Activated CD4-positive, CD25-positive, alpha-beta regulatory T cell treated with anti-CD3 and anti-CD28 coated beads, Interleukin-2, amount 50 U/mL, for 24 hours (primary cell): ENCODE results near the gene AXDND1.
"Not testable (repeated sequence)": the region's sequence is repeated elsewhere in the genome, so short reads cannot be mapped to it uniquely, and the experiment has no call there.

Experiments
- ATAC-seq, 2 donors: fragments of 150-1000 bp; cut with Tn5 transposase; one replicate each; pipeline ENCODE4 v1.10.0; 2021; ENCODE audit warnings: mild to moderate bottlenecking in 1 of 2, moderate library complexity in 1 of 2

AXDND1 gene

GRCh38 chr1:179474713-179475112 lies 108.9 kb downstream of the AXDND1 start:
- no peak for ATAC-seq

GRCh38 chr1:179476484-179476883 lies 110.7 kb downstream of the AXDND1 start:
- ATAC-seq = no peak

DNA sequence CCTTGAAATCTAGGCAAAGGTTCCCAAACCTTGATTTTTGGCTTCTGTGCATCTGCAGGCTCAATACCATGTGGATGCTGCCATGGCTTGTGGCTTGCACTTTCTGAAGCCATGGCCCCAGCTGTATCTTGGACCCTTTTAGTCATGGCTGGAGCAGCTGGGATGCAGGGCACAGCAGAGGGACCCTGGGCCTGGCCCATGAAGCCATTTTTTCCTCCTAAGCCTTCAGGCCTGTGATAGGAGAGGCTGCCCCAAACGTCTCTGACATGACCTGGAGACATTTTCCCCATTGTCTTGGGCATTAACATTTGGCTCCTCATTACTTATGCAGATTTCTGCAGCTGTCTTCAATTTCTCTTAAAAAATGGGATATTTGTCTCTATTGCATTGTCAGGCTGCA lies 112.6 kb downstream of the AXDND1 start:
- ATAC-seq = no peak

DNA sequence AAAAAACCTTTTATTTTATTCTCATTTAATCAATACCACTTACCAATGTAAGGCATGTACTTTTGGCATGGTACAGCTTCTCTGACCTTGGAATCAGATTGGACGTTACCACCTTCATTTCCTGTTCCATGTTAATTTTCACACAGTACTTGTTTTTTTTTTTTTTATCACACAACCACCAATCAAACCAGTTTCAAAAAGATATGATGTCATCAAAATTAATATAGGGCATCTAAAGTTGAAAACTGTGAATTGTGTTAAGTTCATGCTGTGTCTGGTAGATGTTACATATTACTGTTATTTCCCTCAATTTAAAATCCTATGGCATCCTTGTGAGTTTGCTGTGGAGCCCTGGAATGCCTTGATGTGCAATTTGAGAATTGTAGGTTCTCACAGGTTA lies 124.8 kb downstream of the AXDND1 start:
- no peak for ATAC-seq

DNA sequence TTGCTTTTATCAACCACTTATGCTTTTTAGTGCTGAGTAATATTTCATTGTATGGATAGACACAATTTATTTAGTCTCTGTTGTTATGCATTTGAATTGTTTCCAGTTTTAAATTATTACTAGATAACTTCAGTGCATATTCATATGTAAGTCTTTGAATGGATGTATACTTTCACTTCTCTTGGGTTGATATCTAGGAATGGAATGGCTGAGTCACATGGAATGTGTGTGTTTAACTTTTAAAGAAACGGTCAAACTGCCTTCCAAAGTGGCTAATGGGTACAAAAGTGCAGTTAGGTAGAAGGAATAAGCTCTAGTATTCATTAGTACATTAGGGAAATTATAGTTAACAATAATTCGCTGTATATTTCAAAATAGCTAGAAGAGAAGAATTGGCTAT lies 127.6 kb downstream of the AXDND1 start:
- ATAC-seq = no peak

DNA sequence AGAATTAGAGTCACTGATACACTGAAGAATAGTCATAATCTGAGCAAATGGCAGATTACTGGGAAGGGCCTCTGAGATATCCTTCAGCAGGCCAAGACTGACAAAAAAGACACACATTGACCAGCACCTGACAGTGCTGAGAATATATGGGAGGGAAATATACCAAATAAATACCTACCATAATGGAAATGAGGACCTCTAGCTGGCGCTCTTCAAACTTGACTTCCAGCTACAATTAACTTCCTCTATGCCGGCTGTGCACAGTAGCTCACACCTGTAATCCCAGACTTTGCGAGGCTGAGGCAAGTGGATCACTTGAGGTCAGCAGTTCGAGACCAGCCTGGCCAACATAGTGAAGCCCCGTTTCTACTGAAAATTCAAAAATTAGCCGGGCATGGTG lies 140.4 kb downstream of the AXDND1 start:
- ATAC-seq = no peak

DNA sequence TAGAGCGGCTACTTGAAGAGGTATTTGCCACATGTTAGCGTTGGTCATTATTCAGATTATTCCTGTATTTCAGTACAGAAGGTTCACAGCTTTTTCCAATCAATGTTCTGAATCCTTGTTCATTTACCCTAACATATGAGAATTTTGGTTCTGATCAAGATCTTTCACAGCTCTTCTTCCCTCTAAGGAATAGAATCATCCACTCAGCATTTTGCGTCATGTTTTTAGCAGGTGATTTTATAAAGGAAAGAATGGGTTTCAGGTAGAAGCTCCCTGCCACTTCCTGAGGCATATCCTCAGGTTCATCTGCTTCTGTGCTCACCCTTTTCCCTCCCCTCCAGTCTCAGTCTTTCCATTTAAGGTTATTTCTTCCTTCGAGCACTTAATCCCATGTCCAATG lies 143.6 kb downstream of the AXDND1 start:
- no peak for ATAC-seq

DNA sequence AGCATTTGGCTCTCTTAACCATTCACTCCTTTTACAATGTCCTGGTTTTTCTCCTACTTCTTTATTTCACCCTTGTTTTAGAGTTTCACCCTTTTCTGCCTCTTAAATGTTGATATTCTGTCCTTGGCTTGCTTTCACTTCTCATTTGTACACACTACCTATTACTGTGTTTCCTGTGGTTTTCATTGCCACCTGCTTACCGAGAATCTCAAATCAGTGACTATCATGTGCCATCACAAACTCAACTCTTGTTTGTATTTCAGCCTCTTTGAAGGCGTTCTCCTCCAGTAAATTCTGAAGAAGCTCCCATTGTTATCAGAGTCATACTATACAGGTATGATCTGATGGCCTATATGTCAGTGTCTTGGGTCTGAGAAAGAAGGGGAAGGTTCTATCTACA lies 144.3 kb downstream of the AXDND1 start:
- ATAC-seq = no peak

DNA sequence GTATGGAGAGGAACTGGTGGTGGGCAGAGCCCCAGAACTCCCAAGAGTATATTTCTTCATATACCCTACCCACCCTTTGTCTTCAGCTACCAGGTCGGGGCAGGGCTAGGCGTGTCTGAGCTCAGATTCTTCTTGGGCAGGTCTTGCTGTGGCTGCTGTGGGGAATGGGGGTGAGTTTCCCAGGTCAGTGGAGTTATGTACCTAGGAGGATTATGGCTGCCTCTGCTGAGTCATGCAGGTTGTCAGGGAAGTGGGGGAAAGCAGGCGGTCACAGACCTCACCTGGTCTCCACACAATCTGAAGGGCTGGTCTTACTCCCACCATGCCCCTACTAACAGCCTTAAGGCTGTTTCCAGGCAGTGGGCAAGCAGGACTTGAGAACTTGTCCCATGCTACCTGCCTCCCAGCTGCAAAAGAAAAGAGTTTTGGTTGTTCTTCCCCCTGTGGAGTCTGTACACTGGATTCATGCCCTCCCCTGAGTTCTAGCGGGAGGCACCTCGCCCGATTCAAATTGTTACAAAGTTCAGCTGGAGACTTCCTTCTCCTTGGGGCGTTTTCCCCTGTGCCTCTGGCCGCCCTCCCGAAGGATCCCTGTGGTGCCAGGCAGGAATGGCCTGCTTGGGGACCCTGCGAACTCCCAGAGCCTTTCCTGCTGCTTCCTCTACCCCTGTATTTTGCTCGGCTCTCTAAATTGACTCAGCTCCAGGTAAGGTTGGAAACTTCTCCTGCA lies 151.4 kb downstream of the AXDND1 start:
- ATAC-seq = no peak

- ATAC-seq = not testable (repeated sequence)
These were observed 152.8 kb downstream of the AXDND1 start for GRCh38 chr1:179518544-179518943.

DNA sequence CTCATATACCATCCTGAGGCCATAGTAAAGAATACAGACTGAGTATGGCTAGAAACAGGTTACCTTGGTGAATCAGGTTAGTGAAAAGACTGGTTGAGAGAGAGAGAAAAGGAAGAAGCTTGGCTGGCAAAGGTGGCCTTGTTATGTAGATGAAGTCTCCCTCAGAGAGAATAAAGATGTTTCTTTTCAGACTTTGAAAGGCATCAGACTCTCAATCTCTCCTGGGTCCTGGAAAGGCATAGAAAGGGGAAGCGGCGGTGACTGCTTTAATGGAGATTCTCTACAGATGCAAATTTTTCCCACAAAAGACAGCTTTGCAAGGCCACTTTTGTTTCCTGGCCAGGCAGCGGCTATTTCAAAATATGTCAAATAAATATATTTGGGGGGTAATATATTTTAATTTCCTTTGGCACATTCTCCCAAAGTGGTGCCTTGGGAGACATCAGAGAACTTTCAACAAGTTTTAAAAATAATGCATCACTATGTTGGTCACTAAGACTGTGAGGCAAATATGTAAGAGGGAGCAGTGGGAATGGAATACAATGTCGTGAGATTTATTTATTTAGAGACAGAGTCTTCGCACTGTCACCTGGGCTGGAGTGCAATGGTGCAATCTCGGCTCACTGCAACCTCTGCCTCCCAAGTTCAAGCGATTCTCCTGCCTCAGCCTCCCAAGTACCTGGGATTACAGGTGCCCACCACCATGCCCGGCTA lies 163.9 kb downstream of the AXDND1 start:
- no peak for ATAC-seq

- ATAC-seq = no peak
These were observed 164.6 kb downstream of the AXDND1 start for GRCh38 chr1:179530352-179530751.

DNA sequence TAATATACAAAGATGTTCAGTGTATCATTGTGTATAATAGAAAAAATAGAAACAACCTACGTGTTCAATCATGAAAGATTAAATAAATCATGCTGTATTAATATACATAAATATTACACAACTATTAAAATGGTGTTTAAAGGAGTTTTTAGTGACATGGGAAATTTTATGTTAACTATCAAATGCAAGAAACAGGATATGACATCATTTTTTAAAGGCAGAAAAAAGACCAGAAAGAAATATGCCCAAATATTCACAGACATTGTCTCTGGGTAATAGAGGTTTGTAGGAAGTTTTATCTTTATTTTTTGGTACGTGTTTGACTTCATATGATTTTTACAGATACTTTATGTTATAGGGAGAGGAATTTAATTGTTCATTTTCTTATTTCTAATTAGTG lies 176.0 kb downstream of the AXDND1 start:
- ATAC-seq = no peak

- no peak for ATAC-seq
These were observed 179.6 kb downstream of the AXDND1 start for GRCh38 chr1:179545321-179545720.

- ATAC-seq = no peak
These were observed 181.3 kb downstream of the AXDND1 start for GRCh38 chr1:179547021-179547535.

DNA sequence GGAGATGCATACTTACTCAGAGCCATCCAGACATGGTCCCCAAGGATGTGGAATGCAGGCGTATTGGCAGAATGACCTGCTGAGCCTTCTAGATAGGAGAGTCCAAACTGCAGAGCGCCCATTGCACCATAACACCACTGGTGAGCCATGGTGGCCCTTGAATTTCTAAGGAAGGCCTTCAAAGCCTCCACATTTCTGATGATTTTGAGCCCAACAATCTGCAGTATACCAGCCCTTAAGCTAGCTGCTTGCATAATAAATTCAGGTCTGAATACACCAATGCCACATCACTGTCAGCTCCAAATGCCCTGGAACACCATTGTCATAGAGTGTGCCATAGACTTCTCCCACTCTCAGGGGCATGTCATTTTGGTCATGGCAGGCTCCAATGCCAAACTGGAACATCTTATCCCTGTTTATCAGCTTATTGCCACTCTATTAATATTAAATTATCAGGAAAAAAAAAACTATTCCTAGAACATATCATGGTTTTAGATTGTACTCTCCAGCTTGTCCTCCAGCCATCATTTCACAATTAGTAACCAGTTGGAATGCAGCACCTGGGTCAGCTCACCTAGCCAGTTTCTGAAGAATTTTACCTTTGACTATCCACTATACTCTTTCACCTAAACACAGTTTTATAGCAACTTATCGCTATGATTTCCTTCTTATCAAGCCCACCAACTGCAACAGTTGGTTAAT lies 183.0 kb downstream of the AXDND1 start:
- no peak for ATAC-seq

DNA sequence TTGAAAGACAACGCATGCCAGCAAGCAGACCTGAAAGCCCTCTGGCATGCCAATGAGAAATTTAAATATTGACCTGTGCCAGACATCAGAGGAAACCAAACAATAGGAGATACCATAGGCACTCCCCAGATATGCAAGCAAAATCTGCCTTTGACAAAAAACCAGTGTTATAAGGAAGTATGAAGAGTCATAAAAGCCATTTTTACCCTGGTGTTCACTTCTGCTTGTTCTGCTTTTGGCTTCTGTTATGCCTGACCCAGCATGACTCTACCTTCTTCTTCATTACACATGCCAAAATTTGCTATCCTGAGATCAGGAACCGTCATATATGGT lies 183.6 kb downstream of the AXDND1 start:
- no peak for ATAC-seq

DNA sequence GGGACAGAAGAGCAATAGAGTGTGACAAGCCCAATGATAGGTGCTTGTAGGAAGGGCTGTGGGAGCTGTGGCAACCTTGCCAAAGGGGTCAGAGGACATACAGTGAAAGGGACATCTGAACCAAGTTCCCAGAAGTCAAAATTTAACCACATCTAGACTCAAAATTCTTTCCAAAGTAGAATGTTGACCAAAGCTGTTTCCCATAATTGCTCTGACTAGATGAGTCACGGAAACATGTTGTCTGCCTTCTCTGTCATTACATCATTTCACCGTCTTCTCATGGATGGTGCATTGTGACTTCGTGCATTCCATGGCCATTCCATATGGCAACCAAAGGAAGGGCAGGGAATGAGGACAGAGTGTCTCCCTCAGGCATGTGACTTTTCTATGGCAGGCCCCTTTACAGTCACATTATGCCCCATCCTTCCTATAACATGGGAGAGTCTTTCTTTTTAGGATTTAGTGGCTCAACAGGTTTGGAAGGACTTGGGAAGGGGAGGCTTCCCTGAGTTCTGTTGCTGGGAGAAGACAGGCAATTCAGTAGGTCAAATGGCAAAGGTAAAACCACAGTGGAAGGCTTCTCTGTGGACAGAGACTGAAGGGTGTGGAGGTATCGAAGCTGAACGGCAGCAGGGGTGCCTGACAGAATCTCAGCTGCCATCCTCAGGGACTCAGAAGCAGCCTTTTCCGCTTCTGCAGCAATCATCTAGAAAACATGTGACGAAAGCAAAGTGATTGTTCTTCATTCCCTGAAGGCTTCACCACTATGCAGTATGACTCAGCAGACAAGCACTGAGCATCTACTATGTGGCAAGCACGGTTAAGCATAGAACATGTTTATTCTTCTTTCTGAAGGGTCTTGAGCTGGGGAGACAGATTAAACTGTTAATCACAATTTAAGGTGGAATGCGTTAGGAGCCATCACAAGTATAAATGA lies 185.2 kb downstream of the AXDND1 start:
- no peak for ATAC-seq

GRCh38 chr1:179554427-179554826 lies 188.7 kb downstream of the AXDND1 start:
- ATAC-seq = no peak

DNA sequence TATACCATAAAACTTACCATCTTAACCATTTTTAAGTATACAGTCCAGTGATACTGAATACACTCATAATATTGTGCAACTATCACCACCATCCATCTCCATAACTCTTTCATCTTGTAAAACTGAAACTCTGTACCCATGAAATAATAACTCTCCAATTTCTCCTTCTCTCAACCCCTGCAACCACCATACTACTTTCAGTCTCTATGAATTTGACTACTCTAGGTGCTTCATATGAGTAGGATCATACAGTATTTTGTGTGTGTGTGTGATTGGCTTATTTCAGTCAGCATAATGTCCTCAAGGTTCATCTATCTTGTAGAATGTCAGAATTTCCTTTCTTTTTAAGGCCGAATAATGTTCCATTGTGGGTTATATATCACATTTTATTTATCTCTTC lies 192.3 kb downstream of the AXDND1 start:
- no peak for ATAC-seq

- no peak for ATAC-seq
These were observed 209.9 kb downstream of the AXDND1 start, which contains the start of gene NPHS2 for GRCh38 chr1:179575497-179576314. NPHS2 (minus strand) TSS chr1:179575948; CDS start chr1:179575864, 84 bp downstream.

DNA sequence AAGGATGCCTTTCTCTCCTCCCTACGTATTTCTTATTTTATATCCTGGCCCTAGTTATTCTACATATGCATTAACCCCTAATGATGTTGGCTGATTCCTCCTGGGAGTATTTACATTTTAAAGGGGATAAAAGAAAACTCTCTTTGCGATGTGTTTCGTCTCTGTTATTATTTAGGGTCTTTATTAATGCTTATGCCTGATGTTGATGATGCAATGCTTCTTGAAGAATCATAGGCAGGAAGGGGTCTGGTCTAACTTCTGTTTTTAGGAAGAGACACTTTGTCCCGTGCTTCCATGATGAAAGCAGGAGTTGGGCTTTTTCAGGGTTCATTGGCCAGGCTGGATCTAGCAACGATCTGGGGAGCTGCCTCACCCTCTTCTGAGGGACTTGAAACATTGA lies 210.7 kb downstream of the AXDND1 start:
- ATAC-seq = no peak
